CD8-positive, alpha-beta memory T cell (primary cell): Measurements from ENCODE around the gene ABI2. TPM values are rescaled to one million over a fixed set of nuclear protein-coding genes. Genes with fewer than 3 reads are reported as not detected.
A peak's percentile ranks its signal among the peaks of the same experiment; 100 is the strongest.

Source experiments
- CTCF ChIA-PET: fragments of 350-600 bp; sonication (Branson Sonifier 250); formaldehyde crosslinking; loops from one replicate; lab custom pipeline; 2021; ENCODE audit warnings: antibody characterized with exemption; lab: Charles Lee
- POLR2A ChIA-PET: fragments of 350-600 bp; sonication (Branson Sonifier 250); formaldehyde crosslinking; loops from one replicate; lab custom pipeline; 2021; ENCODE audit warnings: antibody characterized with exemption; lab: Charles Lee
- DNase-seq, 5 donors: peaks; one replicate each; pipeline versions ENCODE4 v3.0.0 to v3.0.0-alpha.2; 2020 to 2022; ENCODE audit warnings: mixed read lengths in 1 of 5
- H3K27ac ChIP-seq: one replicate; pipeline ENCODE4 v1.7.0; 2013; ENCODE audit warnings: low read depth, mild to moderate bottlenecking, low read length, moderate library complexity
- H3K27me3 ChIP-seq: 2 replicates; pipeline ENCODE4 v1.7.0; 2013; ENCODE audit warnings: low read length, mild to moderate bottlenecking; ENCODE audit not compliant: insufficient read depth, poor library complexity, severe bottlenecking
- H3K36me3 ChIP-seq: 2 replicates; pipeline ENCODE4 v1.7.0; 2013; ENCODE audit warnings: mild to moderate bottlenecking, low read length, moderate library complexity; ENCODE audit not compliant: insufficient read depth
- H3K4me1 ChIP-seq: 2 replicates; pipeline ENCODE4 v1.7.0; 2013; ENCODE audit warnings: mild to moderate bottlenecking, low read length, moderate library complexity; ENCODE audit not compliant: insufficient read depth
- H3K4me3 ChIP-seq: 2 replicates; pipeline ENCODE4 v1.7.0; 2013; ENCODE audit warnings: mild to moderate bottlenecking, low read length
- H3K9me3 ChIP-seq: 2 replicates; pipeline ENCODE4 v1.7.0; 2013; ENCODE audit warnings: mild to moderate bottlenecking, low read length
- H3K27ac Mint-ChIP-seq, 8 donors: one replicate each; pipeline ENCODE4 v1.8.0; 2020 to 2021; ENCODE audit warnings: mixed read lengths in 8 of 8, mild to moderate bottlenecking in 6 of 8, inconsistent platforms in 3 of 8, moderate library complexity in 3 of 8
- H3K27me3 Mint-ChIP-seq, 2 donors: one replicate each; pipeline ENCODE4 v1.8.0; 2020 to 2021; ENCODE audit warnings: mixed read lengths in 2 of 2, mild to moderate bottlenecking in 1 of 2, moderate library complexity in 1 of 2
- H3K36me3 Mint-ChIP-seq, 3 donors: one replicate each; pipeline ENCODE4 v1.8.0; 2020 to 2021; ENCODE audit warnings: mixed read lengths in 3 of 3, inconsistent platforms in 1 of 3, mild to moderate bottlenecking in 1 of 3
- H3K4me1 Mint-ChIP-seq, 3 donors: one replicate each; pipeline ENCODE4 v1.8.0; 2020 to 2021; ENCODE audit warnings: mixed read lengths in 3 of 3, inconsistent platforms in 1 of 3, mild to moderate bottlenecking in 1 of 3
- H3K4me3 Mint-ChIP-seq, 7 donors: one replicate each; pipeline ENCODE4 v1.8.0; 2020 to 2021; ENCODE audit warnings: mixed read lengths in 7 of 7, mild to moderate bottlenecking in 6 of 7, moderate library complexity in 4 of 7, inconsistent platforms in 2 of 7
- H3K9me3 Mint-ChIP-seq, 5 donors: one replicate each; pipeline ENCODE4 v1.8.0; 2020 to 2022; ENCODE audit warnings: mixed read lengths in 5 of 5, mild to moderate bottlenecking in 3 of 5, moderate library complexity in 2 of 5, inconsistent platforms in 1 of 5
- polyA plus RNA-seq: library from polyadenylated mRNA; unstranded; fragments of 300-500 nt; fragmentation: Illumina TruSeq; gene quantifications from one replicate; pipeline ENCODE4 v1.2.3, GENCODE V29; 2021
- total RNA-seq, 2 experiments: library from RNA; stranded (reverse); gene quantifications; one replicate each; pipeline ENCODE4 v1.2.3, GENCODE V29; 2021

Gene ABI2
- total and polyA plus RNA-seq, 3 experiments from 2014 or later: 29.2 to 32.1 (median 30.3) TPM

DNA sequence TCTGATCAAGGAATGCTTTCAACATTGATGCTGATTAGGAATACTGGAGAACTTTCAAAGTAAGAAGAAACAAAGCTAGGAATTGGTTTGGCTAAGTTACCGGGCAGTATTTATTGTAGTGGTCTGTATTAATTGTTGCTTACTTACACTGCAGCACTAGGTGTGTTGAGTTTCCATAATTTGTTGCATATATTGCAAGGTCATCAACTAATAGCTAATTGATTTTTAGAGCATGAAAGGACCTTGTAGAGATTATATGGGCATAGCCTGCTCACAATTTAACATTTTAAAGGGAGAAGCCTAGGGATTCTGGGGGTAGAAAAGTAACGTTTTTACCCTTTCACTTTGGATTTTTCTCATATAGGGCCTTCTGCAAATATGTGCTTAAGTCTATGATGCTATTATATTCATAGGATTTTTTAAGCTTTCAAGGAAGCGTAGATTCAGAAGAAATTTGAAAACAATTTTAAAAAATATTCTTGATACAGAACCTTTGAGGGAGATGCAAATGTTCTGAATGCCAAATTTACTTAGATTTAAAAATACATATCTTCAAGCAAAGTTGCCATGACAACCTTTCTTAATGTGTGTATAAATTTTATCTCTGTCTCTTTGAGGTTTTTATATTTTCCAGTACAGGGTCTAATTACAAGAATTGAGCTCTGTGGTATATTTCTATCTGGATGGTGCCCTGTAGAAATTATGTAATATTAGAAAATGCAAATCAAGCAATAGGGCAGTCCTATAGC is 17.3 kb upstream of the ABI2 start:
- H3K4me1 ChIP-seq: no peaks in the 10 kb centered on the region
- Mint-ChIP-seq H3K4me3 (no peak overlapping the region), H3K27ac (no peak overlapping the region), H3K4me1 (peaks cover 0 to 4% (median 1%) of the 10 kb centered on the region in 3 donors), H3K36me3 (peaks cover 15 to 22% (median 18%) of the 10 kb centered on the region in 3 donors), H3K9me3 (no peaks in the 10 kb centered on the region), H3K27me3 (no peaks in the 10 kb centered on the region)
- no peak overlapping the region for H3K27ac ChIP-seq
- DNase-seq: no peak
- POLR2A ChIA-PET: no interaction called here
- no peak overlapping the region for H3K4me3 ChIP-seq
- H3K9me3 ChIP-seq: no peaks in the 10 kb centered on the region
- CTCF ChIA-PET: no interaction called here
- no peaks in the 10 kb centered on the region for H3K27me3 ChIP-seq
- H3K36me3 ChIP-seq: no peaks in the 10 kb centered on the region

DNA sequence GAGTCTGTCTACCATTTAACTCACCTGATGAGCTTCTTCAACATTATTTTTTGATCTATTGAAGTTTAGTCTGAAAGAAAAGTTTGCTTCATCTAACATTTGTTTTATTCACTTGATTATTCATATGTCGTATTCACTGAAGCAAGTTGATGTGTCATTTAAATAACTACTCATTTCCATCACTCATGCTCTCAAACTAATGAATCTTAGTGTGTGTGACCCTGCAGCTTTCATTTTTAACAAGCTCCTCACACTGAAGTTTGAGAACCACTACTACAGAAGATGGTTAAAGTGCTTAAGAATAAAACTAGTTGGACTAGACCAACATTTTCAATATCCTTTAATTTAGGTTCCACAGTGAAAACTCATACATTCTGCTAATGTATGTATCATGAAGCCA is 1.8 kb upstream of the ABI2 start:
- Mint-ChIP-seq H3K4me1 (peaks cover 26 to 37% (median 32%) of the 10 kb centered on the region in 3 donors), H3K4me3 (peak overlapping the region in 5 of 7 donors; percentile 37 to 66 (median 48)), H3K27me3 (no peaks in the 10 kb centered on the region), H3K36me3 (peaks cover 0 to 10% (median 0%) of the 10 kb centered on the region in 3 donors), H3K27ac (peak overlapping the region in 6 of 8 donors; percentile 17 to 77 (median 32)), H3K9me3 (no peaks in the 10 kb centered on the region)
- H3K27me3 ChIP-seq: no peaks in the 10 kb centered on the region
- H3K4me1 ChIP-seq: peaks cover 15% of the 10 kb centered on the region
- H3K36me3 ChIP-seq: no peaks in the 10 kb centered on the region
- ChIA-PET POLR2A (no interaction called here), CTCF (interaction anchor here (1.1 kb wide), 1 partner anchor 20 kb away, joined by 3 read pairs; no protein-coding TSS in a partner anchor)
- H3K9me3 ChIP-seq: no peaks in the 10 kb centered on the region
- DNase-seq: no peak
- H3K27ac ChIP-seq: no peak overlapping the region
- no peak overlapping the region for H3K4me3 ChIP-seq

DNA sequence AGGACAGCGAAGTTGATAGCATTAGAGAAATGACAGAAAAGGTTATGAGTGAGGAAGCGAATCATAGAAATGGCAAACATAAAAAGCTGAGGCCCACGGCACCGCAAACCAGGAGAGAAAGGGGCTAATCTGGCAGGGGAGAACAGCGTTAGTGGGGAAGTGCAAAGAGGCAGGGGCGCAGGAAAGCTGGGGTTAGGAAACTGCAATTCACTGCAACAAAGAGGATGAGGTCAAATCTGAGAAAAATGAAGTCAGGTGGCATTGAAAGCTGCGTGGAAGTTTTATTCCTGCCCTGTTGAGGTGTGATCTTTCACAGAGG is 653 bp upstream of the ABI2 start:
- Mint-ChIP-seq H3K27me3 (no peaks in the 10 kb centered on the region), H3K4me1 (peaks cover 26 to 37% (median 32%) of the 10 kb centered on the region in 3 donors), H3K9me3 (no peaks in the 10 kb centered on the region), H3K27ac (peak overlapping the region; percentile 82 to 98 (median 92)), H3K4me3 (peak overlapping the region; percentile 88 to 97 (median 94)), H3K36me3 (peaks cover 0 to 10% (median 0%) of the 10 kb centered on the region in 3 donors)
- DNase-seq: no peak
- CTCF ChIA-PET: no interaction called here
- Histone ChIP-seq H3K4me3 (peak overlapping the region; percentile 86), H3K27me3 (no peaks in the 10 kb centered on the region), H3K27ac (no peak overlapping the region), H3K9me3 (no peaks in the 10 kb centered on the region), H3K36me3 (no peaks in the 10 kb centered on the region), H3K4me1 (peaks cover 15% of the 10 kb centered on the region)
- POLR2A ChIA-PET: no interaction called here

DNA sequence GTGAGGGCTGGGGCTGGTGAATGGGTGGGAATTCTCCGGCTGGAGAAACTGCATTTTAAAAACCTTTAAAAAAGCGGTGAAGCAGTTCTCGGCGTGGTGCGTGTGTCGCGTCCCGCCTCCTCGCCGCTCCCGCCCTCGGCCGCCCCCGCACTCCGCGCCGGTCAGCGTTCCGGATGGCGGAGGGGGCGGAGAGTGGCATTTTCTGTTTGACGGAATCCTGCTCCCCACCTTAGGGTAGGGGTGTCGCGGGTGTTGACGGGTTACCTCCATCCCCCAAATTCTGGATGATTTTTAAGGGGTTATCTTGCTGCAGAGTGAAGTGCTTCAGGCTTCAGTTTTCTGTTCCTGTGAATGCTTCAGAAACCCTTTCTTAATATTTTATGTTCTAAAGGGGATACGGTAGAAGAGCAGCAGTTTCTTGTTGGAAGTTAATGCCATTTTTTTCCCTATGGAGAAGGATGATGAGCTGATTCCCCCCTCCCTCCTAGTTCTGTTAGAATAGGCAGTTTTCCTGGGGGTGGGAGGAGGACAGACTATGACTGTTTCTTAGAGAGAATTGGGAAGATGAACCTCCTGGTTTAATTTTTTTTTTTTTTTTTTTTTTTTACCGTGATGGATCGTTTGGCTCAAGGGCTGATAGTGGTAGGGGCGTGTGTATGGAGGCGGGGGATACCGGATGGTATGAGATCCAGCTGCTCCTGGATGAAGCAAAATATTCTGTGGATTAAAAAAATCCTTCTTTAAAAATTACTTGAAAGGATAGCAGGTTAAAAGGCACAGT is 756 bp downstream of the ABI2 start:
- peaks cover 15% of the 10 kb centered on the region for H3K4me1 ChIP-seq
- Mint-ChIP-seq H3K27ac (peak overlapping the region; percentile 41 to 93 (median 78)), H3K4me1 (peaks cover 26 to 41% (median 37%) of the 10 kb centered on the region in 3 donors), H3K9me3 (no peaks in the 10 kb centered on the region), H3K36me3 (peaks cover 0 to 10% (median 0%) of the 10 kb centered on the region in 3 donors), H3K27me3 (no peaks in the 10 kb centered on the region), H3K4me3 (peak overlapping the region; percentile 87 to 97 (median 94))
- no peaks in the 10 kb centered on the region for H3K9me3 ChIP-seq
- peak; percentile 15 to 49 (median 39) for DNase-seq
- H3K4me3 ChIP-seq: peak overlapping the region; percentile 86
- no peaks in the 10 kb centered on the region for H3K36me3 ChIP-seq
- H3K27me3 ChIP-seq: no peaks in the 10 kb centered on the region
- ChIA-PET CTCF (interaction anchor here (1.7 kb wide), 1 partner anchor 89 kb away, joined by 5 read pairs; no protein-coding TSS in a partner anchor), POLR2A (interaction anchor here (0.5 to 1.1 kb wide), 2 partner anchors 28 to 90 kb away, joined by 3 read pairs; no protein-coding TSS in a partner anchor)
- peak overlapping the region; percentile 38 for H3K27ac ChIP-seq

DNA sequence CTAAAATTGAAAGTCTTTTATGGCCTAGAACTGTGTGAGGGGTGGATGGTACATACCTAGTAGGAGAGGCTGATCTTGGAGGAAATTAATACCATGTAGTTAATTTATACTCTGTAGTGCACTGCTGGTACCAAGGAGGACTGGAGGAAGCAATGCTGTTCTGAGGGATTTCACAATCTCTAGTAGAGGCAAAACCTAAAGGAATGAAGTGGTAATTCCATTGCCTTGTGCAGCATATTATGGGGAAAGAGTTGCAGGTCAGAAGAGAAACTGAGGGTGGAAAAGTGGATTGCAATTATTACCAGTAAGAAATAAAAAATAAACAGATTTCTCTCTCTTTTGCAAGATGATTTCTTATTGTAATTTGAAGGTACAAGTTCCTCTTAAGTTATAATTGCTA is 2.2 kb downstream of the ABI2 start:
- peak overlapping the region; percentile 0 to 97 (median 92) for H3K4me3 Mint-ChIP-seq
- Histone ChIP-seq H3K27me3 (no peaks in the 10 kb centered on the region), H3K9me3 (no peaks in the 10 kb centered on the region), H3K36me3 (no peaks in the 10 kb centered on the region), H3K27ac (no peak overlapping the region), H3K4me1 (peaks cover 15% of the 10 kb centered on the region), H3K4me3 (no peak overlapping the region)
- H3K27me3 Mint-ChIP-seq: no peaks in the 10 kb centered on the region
- no peak for DNase-seq
- POLR2A ChIA-PET: no interaction called here
- peaks cover 0 to 17% (median 2%) of the 10 kb centered on the region in 3 donors for H3K36me3 Mint-ChIP-seq
- H3K27ac Mint-ChIP-seq: peak overlapping the region in 2 of 8 donors; percentile 4 to 75
- H3K9me3 Mint-ChIP-seq: no peaks in the 10 kb centered on the region
- CTCF ChIA-PET: no interaction called here
- peaks cover 26 to 41% (median 37%) of the 10 kb centered on the region in 3 donors for H3K4me1 Mint-ChIP-seq

DNA sequence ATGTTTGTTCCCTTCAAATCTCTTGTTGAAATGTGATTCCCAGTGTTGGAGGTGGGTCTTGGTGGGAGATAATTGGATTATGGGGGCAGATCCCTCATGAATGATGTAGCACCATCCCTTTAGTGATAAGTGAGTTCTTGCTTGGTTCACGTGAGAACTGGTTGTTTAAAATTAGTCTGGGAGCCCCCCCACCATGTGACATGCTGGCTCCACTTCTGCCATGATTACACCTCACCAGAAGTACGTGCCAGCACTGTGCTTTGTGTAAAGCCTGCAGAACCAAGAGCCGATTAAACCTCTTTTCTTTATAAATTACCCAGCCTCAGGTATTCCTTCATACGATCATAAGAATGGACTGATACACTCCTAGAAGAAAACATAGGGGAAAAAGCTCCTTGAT is 10.1 kb downstream of the ABI2 start:
- no peaks in the 10 kb centered on the region for H3K9me3 Mint-ChIP-seq
- POLR2A ChIA-PET: no interaction called here
- no peak overlapping the region for H3K27ac Mint-ChIP-seq
- no peak overlapping the region for H3K4me3 Mint-ChIP-seq
- H3K4me1 Mint-ChIP-seq: peaks cover 12 to 25% (median 19%) of the 10 kb centered on the region in 3 donors
- H3K27me3 Mint-ChIP-seq: no peaks in the 10 kb centered on the region
- no peaks in the 10 kb centered on the region for H3K9me3 ChIP-seq
- H3K4me3 ChIP-seq: no peak overlapping the region
- no peak overlapping the region for H3K27ac ChIP-seq
- no peaks in the 10 kb centered on the region for H3K27me3 ChIP-seq
- CTCF ChIA-PET: no interaction called here
- no peak for DNase-seq
- H3K36me3 Mint-ChIP-seq: peaks cover 0 to 23% (median 8%) of the 10 kb centered on the region in 3 donors
- H3K4me1 ChIP-seq: no peaks in the 10 kb centered on the region
- no peaks in the 10 kb centered on the region for H3K36me3 ChIP-seq

DNA sequence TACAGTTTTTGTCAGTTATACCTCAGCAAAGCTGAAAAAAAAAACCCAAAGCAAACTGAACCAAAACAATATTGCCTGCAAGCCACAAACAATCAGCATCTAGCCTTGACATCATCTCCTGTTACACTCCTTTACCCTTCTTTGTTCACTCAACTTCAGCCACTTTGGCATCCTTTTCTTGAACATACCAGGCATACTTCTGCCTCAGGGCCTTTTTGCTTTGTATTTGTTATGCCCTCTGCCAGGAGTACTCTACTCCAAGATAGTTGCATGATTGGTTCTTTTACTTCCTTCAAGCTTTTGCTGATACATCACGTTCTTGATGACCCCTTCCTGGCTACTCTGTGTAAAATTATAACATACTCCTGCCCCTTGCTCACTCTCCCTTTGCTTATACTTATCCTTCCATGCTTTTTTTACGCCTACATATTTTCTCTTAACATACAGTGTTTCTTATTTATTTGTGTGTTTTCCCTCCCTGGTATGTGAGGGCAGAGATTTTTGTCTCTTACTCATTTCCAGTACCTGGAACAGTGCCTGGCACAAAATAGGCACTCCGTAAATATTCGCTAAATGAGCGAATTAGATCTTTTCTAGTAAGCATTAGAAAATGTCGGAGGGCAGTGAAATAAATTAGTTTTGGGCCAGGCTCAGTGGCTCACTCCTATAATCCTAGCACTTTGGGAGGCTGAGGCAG is 12.7 kb downstream of the ABI2 start:
- CTCF ChIA-PET: interaction anchor here (0.7 kb wide), 1 partner anchor 17 kb away, joined by 3 read pairs; no protein-coding TSS in a partner anchor
- peak overlapping the region in 1 of 8 donors; percentile 78 for H3K27ac Mint-ChIP-seq
- no peaks in the 10 kb centered on the region for H3K27me3 Mint-ChIP-seq
- H3K36me3 Mint-ChIP-seq: peaks cover 3 to 25% (median 6%) of the 10 kb centered on the region in 3 donors
- H3K4me3 Mint-ChIP-seq: no peak overlapping the region
- no peaks in the 10 kb centered on the region for H3K9me3 Mint-ChIP-seq
- H3K9me3 ChIP-seq: no peaks in the 10 kb centered on the region
- POLR2A ChIA-PET: no interaction called here
- DNase-seq: no peak
- H3K27me3 ChIP-seq: no peaks in the 10 kb centered on the region
- no peak overlapping the region for H3K4me3 ChIP-seq
- peaks cover 13 to 23% (median 18%) of the 10 kb centered on the region in 3 donors for H3K4me1 Mint-ChIP-seq
- no peak overlapping the region for H3K27ac ChIP-seq
- H3K36me3 ChIP-seq: no peaks in the 10 kb centered on the region
- H3K4me1 ChIP-seq: no peaks in the 10 kb centered on the region
